GM10248 (cell line): Measurements from ENCODE around the gene PRM3.

Experiments
- CTCF ChIA-PET: fragments of 300-600 bp; sonication (Branson Sonifier 250); formaldehyde crosslinking; extraction: SDS; loops from one replicate; lab custom pipeline; 2021; ENCODE audit warnings: antibody characterized with exemption; lab: Yijun Ruan, JAX
- POLR2A ChIA-PET: fragments of 350-650 bp; sonication (Branson Sonifier 250); formaldehyde crosslinking; extraction: SDS; loops from one replicate; lab custom pipeline; 2020; ENCODE audit warnings: antibody characterized with exemption; lab: Yijun Ruan, JAX
- DNase-seq: peaks from one replicate; pipeline ENCODE4 v3.0.0; 2012; ENCODE audit errors: extremely low spot score
- CTCF ChIP-seq: IDR thresholded peaks from 2 replicates; pipeline ENCODE4 v1.5.1; 2012; ENCODE audit warnings: mild to moderate bottlenecking, low read depth; ENCODE audit errors: extremely low read depth, missing control alignments, control extremely low read depth

PRM3 gene

GRCh38 chr16:11238272-11239202, 34.9 kb downstream of the PRM3 start:
- TF ChIP-seq CTCF: no peak
- DNase-seq: no peak
- POLR2A ChIA-PET: interaction anchor here (1.0 kb wide), 1 partner anchor 9 kb away, joined by 5 read pairs; no protein-coding TSS in a partner anchor
- CTCF ChIA-PET: interaction anchor here (1.0 to 1.6 kb wide), 5 partner anchors 8 to 284 kb away, joined by 3 to 5 read pairs (median 3); partner anchors contain the start of gene SOCS1

GRCh38 chr16:11236461-11237254, 36.8 kb downstream of the PRM3 start:
- no peak for TF ChIP-seq CTCF
- POLR2A ChIA-PET: no interaction called here
- DNase-seq: no peak
- CTCF ChIA-PET: interaction anchor here (1.5 to 1.6 kb wide), 2 partner anchors 9 to 15 kb away, joined by 5 to 6 read pairs; no protein-coding TSS in a partner anchor

- POLR2A ChIA-PET: no interaction called here
Measured at GRCh38 chr16:11235703-11235991, 37.8 kb downstream of the PRM3 start.

GRCh38 chr16:11234884-11235702, 38.3 kb downstream of the PRM3 start:
- CTCF ChIA-PET: interaction anchor here (1.6 to 1.8 kb wide), 2 partner anchors 11 to 29 kb away, joined by 3 to 5 read pairs; no protein-coding TSS in a partner anchor

More at GRCh38 chr16:11235703-11235991, 37.8 kb downstream of the PRM3 start:
- CTCF ChIA-PET: interaction anchor here (1.5 to 1.6 kb wide), 2 partner anchors 10 to 16 kb away, joined by 5 to 6 read pairs; no protein-coding TSS in a partner anchor
- no peak for TF ChIP-seq CTCF
- DNase-seq: no peak

GRCh38 chr16:11233727-11234376, 39.6 kb downstream of the PRM3 start:
- CTCF ChIA-PET: interaction anchor here (0.8 to 2.3 kb wide), 5 partner anchors 9 to 28 kb away, joined by 3 to 9 read pairs (median 3); no protein-coding TSS in a partner anchor

More at GRCh38 chr16:11234884-11235702, 38.3 kb downstream of the PRM3 start:
- no peak for DNase-seq
- POLR2A ChIA-PET: no interaction called here
- no peak for TF ChIP-seq CTCF

More at GRCh38 chr16:11233727-11234376, 39.6 kb downstream of the PRM3 start:
- TF ChIP-seq CTCF: no peak
- POLR2A ChIA-PET: interaction anchor here (0.9 kb wide), 1 partner anchor 21 kb away, joined by 4 read pairs; no protein-coding TSS in a partner anchor
- no peak for DNase-seq
